Measurements from ENCODE around the gene SLC9A7. TPM values are rescaled to one million over a fixed set of nuclear protein-coding genes. Genes with fewer than 3 reads are reported as not detected.

Gene SLC9A7
- polyA plus RNA-seq, 1 experiment, result 21.5 TPM

- Histone ChIP-seq H3K27me3 (ENCODE audit: control insufficient read depth, insufficient read depth, low read length) (no peaks in the 10 kb centered on the region), H3K36me3 (ENCODE audit: control insufficient read depth, insufficient read depth, low read length) (no peaks in the 10 kb centered on the region), H3K4me3 (ENCODE audit: low read depth, low read length) (no peak overlapping the region)
- no peak for DNase-seq (ENCODE audit: low read depth)
- CTCF ChIA-PET, result no interaction called here
- POLR2A ChIA-PET, result no interaction called here
- no peak for TF ChIP-seq CTCF (IDR thresholded peaks at IDR 0.05; ENCODE audit: insufficient read depth, low read depth, low read length)
These were observed 159.8 kb downstream of the SLC9A7 start for GRCh38 chrX:46599051-46599560.

- Histone ChIP-seq H3K4me3 (ENCODE audit: low read depth, low read length) (no peak overlapping the region), H3K27me3 (ENCODE audit: control insufficient read depth, insufficient read depth, low read length) (no peaks in the 10 kb centered on the region), H3K36me3 (ENCODE audit: control insufficient read depth, insufficient read depth, low read length) (no peaks in the 10 kb centered on the region)
- TF ChIP-seq CTCF (IDR thresholded peaks at IDR 0.05; ENCODE audit: insufficient read depth, low read depth, low read length), result no peak
- CTCF ChIA-PET, result interaction anchor here (0.9 kb wide), 1 partner anchor 64 kb away, joined by 3 read pairs; no protein-coding TSS in a partner anchor
- no peak for DNase-seq (ENCODE audit: low read depth)
- POLR2A ChIA-PET, result no interaction called here
These were observed 161.1 kb downstream of the SLC9A7 start for GRCh38 chrX:46597771-46598170.

- TF ChIP-seq CTCF (IDR thresholded peaks at IDR 0.05; ENCODE audit: insufficient read depth, low read depth, low read length), result no peak
- POLR2A ChIA-PET, result interaction anchor here (0.6 kb wide), 1 partner anchor 41 kb away, joined by 3 read pairs; no protein-coding TSS in a partner anchor
- Histone ChIP-seq H3K4me3 (ENCODE audit: low read depth, low read length) (no peak overlapping the region), H3K27me3 (ENCODE audit: control insufficient read depth, insufficient read depth, low read length) (no peaks in the 10 kb centered on the region), H3K36me3 (ENCODE audit: control insufficient read depth, insufficient read depth, low read length) (no peaks in the 10 kb centered on the region)
- CTCF ChIA-PET, result no interaction called here
- no peak for DNase-seq (ENCODE audit: low read depth)
These were observed 161.7 kb downstream of the SLC9A7 start for GRCh38 chrX:46597208-46597607.

GRCh38 chrX:46595084-46595483 is 163.8 kb downstream of the SLC9A7 start:
- Histone ChIP-seq H3K4me3 (ENCODE audit: low read depth, low read length) (no peak overlapping the region), H3K27me3 (ENCODE audit: control insufficient read depth, insufficient read depth, low read length) (no peaks in the 10 kb centered on the region), H3K36me3 (ENCODE audit: control insufficient read depth, insufficient read depth, low read length) (no peaks in the 10 kb centered on the region)
- CTCF ChIA-PET, result no interaction called here
- DNase-seq (ENCODE audit: low read depth), result no peak
- TF ChIP-seq CTCF (IDR thresholded peaks at IDR 0.05; ENCODE audit: insufficient read depth, low read depth, low read length), result no peak
- POLR2A ChIA-PET, result no interaction called here

- peak; percentile 35 for DNase-seq (ENCODE audit: low read depth)
- no peak for TF ChIP-seq CTCF (IDR thresholded peaks at IDR 0.05; ENCODE audit: insufficient read depth, low read depth, low read length)
- H3K27me3 ChIP-seq (ENCODE audit: control insufficient read depth, insufficient read depth, low read length), result no peaks in the 10 kb centered on the region
- CTCF ChIA-PET, result interaction anchor here (0.6 to 0.7 kb wide), 3 partner anchors 47 to 207 kb away, joined by 3 read pairs; no protein-coding TSS in a partner anchor
- no peak overlapping the region for H3K4me3 ChIP-seq (ENCODE audit: low read depth, low read length)
- POLR2A ChIA-PET, result interaction anchor here (0.6 kb wide), 1 partner anchor 179 kb away, joined by 7 read pairs; no protein-coding TSS in a partner anchor
- H3K36me3 ChIP-seq (ENCODE audit: control insufficient read depth, insufficient read depth, low read length), result no peaks in the 10 kb centered on the region
These were observed 168.8 kb downstream of the SLC9A7 start for GRCh38 chrX:46589977-46590723.

Measured in BJ (cell line).